ENCODE data around the gene ESR2. TPM values are rescaled to one million over a fixed set of nuclear protein-coding genes. Genes with fewer than 3 reads are reported as not detected.
A peak's percentile ranks its signal among the peaks of the same experiment; 100 is the strongest.

The ESR2 gene
- total and polyA plus RNA-seq, 4 donors = 0.01 to 0.28 (median 0.09) TPM

GRCh38 chr14:64247195-64247594, 47.0 kb downstream of the ESR2 start:
- Histone ChIP-seq H3K36me3 (ENCODE audit: control insufficient read depth in 4 of 4, insufficient read depth in 3 of 4, low read depth in 1 of 4, low read length in 3 of 4) (no peaks in the 10 kb centered on the region), H3K9ac (ENCODE audit: low read depth in 1 of 2, low read length in 2 of 2) (no peak overlapping the region), H3K4me1 (ENCODE audit: control insufficient read depth in 4 of 4, insufficient read depth in 4 of 4, low read length in 3 of 4) (no peaks in the 10 kb centered on the region), H3K27ac (ENCODE audit: low read depth in 1 of 2, low read length in 2 of 2) (no peak overlapping the region), H3K27me3 (ENCODE audit: control insufficient read depth in 4 of 4, insufficient read depth in 4 of 4, low read length in 3 of 4) (no peaks in the 10 kb centered on the region), H3K9me3 (ENCODE audit: control insufficient read depth in 4 of 4, low read length in 3 of 4) (no peaks in the 10 kb centered on the region), H3K4me3 (ENCODE audit: low read depth in 1 of 3, low read length in 3 of 3) (no peak overlapping the region)
- no peak for DNase-seq (ENCODE audit: low spot score)
- TF ChIP-seq EGR1 (IDR thresholded peaks at IDR 0.05; ENCODE audit: low read depth in 2 of 2) (no peak), YY1 (IDR thresholded peaks at IDR 0.05) (no peak), ZBTB33 (IDR thresholded peaks at IDR 0.05) (no peak), HNF4A (conservative IDR thresholded peaks at IDR 0.05) (peak in 1 of 2 donors; percentile 7), CTCF (IDR thresholded peaks at IDR 0.05; ENCODE audit: low read depth, low read length, missing input control) (no peak), GABPA (IDR thresholded peaks at IDR 0.05 in 1 of 2, conservative IDR thresholded peaks at IDR 0.05 in 1 of 2) (no peak)
- WGBS = 73% methylated on average over 3 of the region's 3 CpGs

GRCh38 chr14:64246688-64247087, 47.5 kb downstream of the ESR2 start:
- DNase-seq (ENCODE audit: low spot score) = no peak
- Histone ChIP-seq H3K27ac (ENCODE audit: low read depth in 1 of 2, low read length in 2 of 2) (no peak overlapping the region), H3K4me1 (ENCODE audit: control insufficient read depth in 4 of 4, insufficient read depth in 4 of 4, low read length in 3 of 4) (no peaks in the 10 kb centered on the region), H3K27me3 (ENCODE audit: control insufficient read depth in 4 of 4, insufficient read depth in 4 of 4, low read length in 3 of 4) (no peaks in the 10 kb centered on the region), H3K9ac (ENCODE audit: low read depth in 1 of 2, low read length in 2 of 2) (no peak overlapping the region), H3K36me3 (ENCODE audit: control insufficient read depth in 4 of 4, insufficient read depth in 3 of 4, low read depth in 1 of 4, low read length in 3 of 4) (no peaks in the 10 kb centered on the region), H3K9me3 (ENCODE audit: control insufficient read depth in 4 of 4, low read length in 3 of 4) (no peaks in the 10 kb centered on the region), H3K4me3 (ENCODE audit: low read depth in 1 of 3, low read length in 3 of 3) (no peak overlapping the region)
- TF ChIP-seq JUND (IDR thresholded peaks at IDR 0.05) = no peak
- no peak for TF ChIP-seq FOXA2 (IDR thresholded peaks at IDR 0.05)
- TF ChIP-seq FOXA1 (IDR thresholded peaks at IDR 0.05) = no peak
- TF ChIP-seq SP1 (IDR thresholded peaks at IDR 0.05) = no peak
- no peak for TF ChIP-seq REST (IDR thresholded peaks at IDR 0.05)
- no peak for TF ChIP-seq ZBTB33 (IDR thresholded peaks at IDR 0.05)
- TF ChIP-seq, protein P1, sequence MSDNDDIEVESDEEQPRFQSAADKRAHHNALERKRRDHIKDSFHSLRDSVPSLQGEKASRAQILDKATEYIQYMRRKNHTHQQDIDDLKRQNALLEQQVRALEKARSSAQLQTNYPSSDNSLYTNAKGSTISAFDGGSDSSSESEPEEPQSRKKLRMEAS (IDR thresholded peaks at IDR 0.05) = no peak
- no peak for TF ChIP-seq CTCF (IDR thresholded peaks at IDR 0.05; ENCODE audit: low read depth, low read length, missing input control)
- no peak for TF ChIP-seq HNF4A (conservative IDR thresholded peaks at IDR 0.05)
- TF ChIP-seq RXRA (IDR thresholded peaks at IDR 0.05) = no peak
- no peak for TF ChIP-seq NR2F2 (IDR thresholded peaks at IDR 0.05)

Measured in liver (tissue), 9 donors.